ENCODE data around the gene ZNF835.

The ZNF835 gene

DNA sequence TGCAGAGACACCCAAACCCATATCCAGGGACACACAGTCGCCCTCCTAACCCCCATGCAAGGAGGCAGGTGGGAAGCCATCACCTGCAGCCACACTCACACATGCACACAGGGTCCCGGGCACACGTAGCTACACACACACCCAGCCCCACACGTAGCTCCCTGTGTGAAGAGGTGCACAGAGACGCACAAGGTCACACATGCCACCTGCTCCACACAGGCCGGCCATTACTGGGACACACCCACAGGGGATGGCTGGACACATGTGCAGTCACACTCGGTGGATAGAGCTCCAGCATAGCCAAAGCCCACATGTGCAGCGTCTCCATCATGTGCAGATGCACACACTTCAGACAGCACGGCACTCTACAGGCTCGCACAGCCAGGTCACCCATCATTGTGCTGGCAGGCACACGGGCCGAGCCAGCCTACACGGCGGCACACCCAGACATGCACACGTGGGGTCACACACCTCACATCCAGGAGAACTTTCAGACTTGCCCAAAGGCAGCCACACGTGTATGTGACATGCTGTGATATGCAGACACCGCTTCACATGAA lies 1.1 kb downstream of the ZNF835 start:
- H3K4me3 ChIP-seq (ENCODE audit: low read depth, low read length): peak overlapping the region; percentile 72; the same call in 1 of the 2 replicates
- TF ChIP-seq CTCF (IDR thresholded peaks at IDR 0.05; ENCODE audit: low read depth, low read length): no peak
- H3K27me3 ChIP-seq (ENCODE audit: insufficient read depth, low read depth, severe bottlenecking): peaks cover 14% of the 10 kb centered on the region
- no peaks in the 10 kb centered on the region for H3K36me3 ChIP-seq
- DNase-seq: no peak
- no peak overlapping the region for H3K27ac ChIP-seq
- peaks cover 2% of the 10 kb centered on the region for H3K9me3 ChIP-seq (ENCODE audit: severe bottlenecking)

DNA sequence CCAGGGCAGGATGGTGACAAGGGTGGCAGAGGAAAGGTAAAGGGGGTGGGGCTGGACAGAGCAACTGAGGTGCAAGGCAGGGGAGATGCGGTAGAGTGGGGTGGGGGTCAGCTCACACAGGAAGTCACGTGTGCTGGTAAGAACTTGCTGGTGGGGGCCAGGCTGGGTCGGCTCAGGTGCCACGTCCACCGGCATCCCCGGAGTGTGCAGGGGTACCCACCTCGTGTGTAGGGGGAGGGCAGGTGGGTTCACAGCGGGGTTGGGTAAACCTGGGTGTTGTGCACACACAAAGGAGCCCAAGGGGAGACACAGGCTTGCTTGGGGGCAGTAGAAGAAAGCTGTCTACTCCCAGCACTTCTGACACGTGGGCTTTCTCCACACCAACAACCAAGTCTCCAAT lies 2.9 kb downstream of the ZNF835 start:
- Histone ChIP-seq H3K27me3 (ENCODE audit: insufficient read depth, low read depth, severe bottlenecking) (no peaks in the 10 kb centered on the region), H3K4me3 (ENCODE audit: low read depth, low read length) (no peak overlapping the region), H3K9me3 (ENCODE audit: severe bottlenecking) (no peaks in the 10 kb centered on the region), H3K36me3 (peaks cover 9% of the 10 kb centered on the region), H3K27ac (no peak overlapping the region)
- DNase-seq: no peak
- no peak for TF ChIP-seq CTCF (IDR thresholded peaks at IDR 0.05; ENCODE audit: low read depth, low read length)

- TF ChIP-seq CTCF (IDR thresholded peaks at IDR 0.05; ENCODE audit: low read depth, low read length): no peak
- Histone ChIP-seq H3K27me3 (ENCODE audit: insufficient read depth, low read depth, severe bottlenecking) (no peaks in the 10 kb centered on the region), H3K9me3 (ENCODE audit: severe bottlenecking) (no peaks in the 10 kb centered on the region), H3K36me3 (peaks cover 16% of the 10 kb centered on the region), H3K4me3 (ENCODE audit: low read depth, low read length) (no peak overlapping the region), H3K27ac (no peak overlapping the region; the same call in 1 of the 2 replicates)
- DNase-seq: no peak
Observed at GRCh38 chr19:56667311-56667870, 4.2 kb downstream of the ZNF835 start.

DNA sequence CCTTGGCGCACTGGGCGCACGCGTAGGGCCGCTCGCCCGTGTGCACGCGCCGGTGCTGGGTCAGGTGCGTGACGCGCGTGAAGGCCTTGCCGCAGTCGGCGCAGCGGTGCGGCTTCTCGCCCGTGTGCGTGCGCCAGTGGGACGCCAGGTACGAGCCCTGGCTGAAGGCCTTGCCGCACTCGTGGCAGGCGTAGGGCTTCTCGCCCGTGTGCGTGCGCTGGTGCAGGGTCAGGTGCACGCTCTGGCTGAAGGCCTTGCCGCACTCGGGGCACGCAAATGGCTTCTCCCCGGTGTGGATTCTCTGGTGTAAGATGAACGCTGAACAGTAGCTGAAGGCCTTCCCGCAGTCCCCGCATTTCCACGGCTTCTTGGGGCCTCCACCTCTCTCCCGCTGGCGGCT lies 7.0 kb downstream of the ZNF835 start:
- Histone ChIP-seq H3K36me3 (peaks cover 21% of the 10 kb centered on the region), H3K27me3 (ENCODE audit: insufficient read depth, low read depth, severe bottlenecking) (no peaks in the 10 kb centered on the region), H3K4me3 (ENCODE audit: low read depth, low read length) (no peak overlapping the region), H3K27ac (no peak overlapping the region), H3K9me3 (ENCODE audit: severe bottlenecking) (no peaks in the 10 kb centered on the region)
- no peak for TF ChIP-seq CTCF (IDR thresholded peaks at IDR 0.05; ENCODE audit: low read depth, low read length)
- DNase-seq: no peak

- no peak for TF ChIP-seq CTCF (IDR thresholded peaks at IDR 0.05; ENCODE audit: low read depth, low read length)
- H3K4me3 ChIP-seq (ENCODE audit: low read depth, low read length): no peak overlapping the region
- H3K9me3 ChIP-seq (ENCODE audit: severe bottlenecking): no peaks in the 10 kb centered on the region
- H3K27ac ChIP-seq: no peak overlapping the region
- peaks cover 21% of the 10 kb centered on the region for H3K36me3 ChIP-seq
- DNase-seq: no peak
- no peaks in the 10 kb centered on the region for H3K27me3 ChIP-seq (ENCODE audit: insufficient read depth, low read depth, severe bottlenecking)
Observed at GRCh38 chr19:56663931-56664500, 7.5 kb downstream of the ZNF835 start.
